C4-2B (cell line): ENCODE data around the gene HDGFL2.

Source experiments
- H3K27ac ChIP-seq: fragments of 450-650 bp; 2 replicates; pipeline ENCODE4 v1.5.1; 2017
- ZFX ChIP-seq: fragments of 450-650 bp; IDR thresholded peaks from 2 replicates; pipeline ENCODE4 v1.6.1; 2017
- TF ChIP-seq, protein P1 (sequence below): fragments of 450-650 bp; conservative IDR thresholded peaks from 2 replicates; pipeline ENCODE4 v1.5.1; 2017; ENCODE audit warnings: mild to moderate bottlenecking

Gene HDGFL2

DNA sequence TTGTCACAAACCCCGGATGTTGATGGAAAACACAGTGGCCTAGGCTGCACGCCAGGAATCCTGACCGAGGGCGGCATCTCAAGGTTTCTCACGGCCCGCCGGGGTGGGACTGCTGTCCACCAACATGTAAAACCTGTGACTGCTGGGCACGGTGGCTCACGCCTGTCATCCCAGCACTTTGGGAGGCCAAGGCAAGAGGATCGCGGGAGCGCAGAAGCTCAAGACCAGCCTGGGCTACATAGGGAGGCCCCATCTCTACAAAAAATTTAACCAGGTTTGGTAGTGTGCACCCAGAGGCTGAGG, 35.0 kb downstream of the HDGFL2 start:
- TF ChIP-seq ZFX, result no peak
- TF ChIP-seq, protein P1, sequence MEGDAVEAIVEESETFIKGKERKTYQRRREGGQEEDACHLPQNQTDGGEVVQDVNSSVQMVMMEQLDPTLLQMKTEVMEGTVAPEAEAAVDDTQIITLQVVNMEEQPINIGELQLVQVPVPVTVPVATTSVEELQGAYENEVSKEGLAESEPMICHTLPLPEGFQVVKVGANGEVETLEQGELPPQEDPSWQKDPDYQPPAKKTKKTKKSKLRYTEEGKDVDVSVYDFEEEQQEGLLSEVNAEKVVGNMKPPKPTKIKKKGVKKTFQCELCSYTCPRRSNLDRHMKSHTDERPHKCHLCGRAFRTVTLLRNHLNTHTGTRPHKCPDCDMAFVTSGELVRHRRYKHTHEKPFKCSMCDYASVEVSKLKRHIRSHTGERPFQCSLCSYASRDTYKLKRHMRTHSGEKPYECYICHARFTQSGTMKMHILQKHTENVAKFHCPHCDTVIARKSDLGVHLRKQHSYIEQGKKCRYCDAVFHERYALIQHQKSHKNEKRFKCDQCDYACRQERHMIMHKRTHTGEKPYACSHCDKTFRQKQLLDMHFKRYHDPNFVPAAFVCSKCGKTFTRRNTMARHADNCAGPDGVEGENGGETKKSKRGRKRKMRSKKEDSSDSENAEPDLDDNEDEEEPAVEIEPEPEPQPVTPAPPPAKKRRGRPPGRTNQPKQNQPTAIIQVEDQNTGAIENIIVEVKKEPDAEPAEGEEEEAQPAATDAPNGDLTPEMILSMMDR, result no peak
- no peak overlapping the region for H3K27ac ChIP-seq

DNA sequence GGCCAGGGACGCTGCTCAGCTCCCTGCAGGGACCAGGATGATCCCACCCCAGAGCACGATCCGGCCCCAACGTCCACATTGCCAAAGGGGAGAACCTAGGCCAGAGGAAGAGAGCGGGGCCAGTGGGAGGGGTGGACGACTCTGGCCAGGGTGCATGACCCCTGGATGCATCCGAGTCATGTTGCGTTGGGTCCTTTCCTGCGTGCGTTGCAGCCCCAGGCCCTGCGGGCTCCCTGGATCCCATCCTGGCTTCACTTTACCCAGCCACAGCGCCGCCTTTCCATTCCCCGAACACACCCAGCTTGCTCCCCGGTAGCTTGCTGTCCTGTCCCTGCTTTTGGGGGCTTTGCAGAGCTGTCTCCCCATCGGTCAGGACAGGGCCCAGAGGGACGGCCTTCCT, 35.7 kb downstream of the HDGFL2 start:
- no peak overlapping the region for H3K27ac ChIP-seq
- no peak for TF ChIP-seq ZFX
- TF ChIP-seq, protein P1, result no peak

DNA sequence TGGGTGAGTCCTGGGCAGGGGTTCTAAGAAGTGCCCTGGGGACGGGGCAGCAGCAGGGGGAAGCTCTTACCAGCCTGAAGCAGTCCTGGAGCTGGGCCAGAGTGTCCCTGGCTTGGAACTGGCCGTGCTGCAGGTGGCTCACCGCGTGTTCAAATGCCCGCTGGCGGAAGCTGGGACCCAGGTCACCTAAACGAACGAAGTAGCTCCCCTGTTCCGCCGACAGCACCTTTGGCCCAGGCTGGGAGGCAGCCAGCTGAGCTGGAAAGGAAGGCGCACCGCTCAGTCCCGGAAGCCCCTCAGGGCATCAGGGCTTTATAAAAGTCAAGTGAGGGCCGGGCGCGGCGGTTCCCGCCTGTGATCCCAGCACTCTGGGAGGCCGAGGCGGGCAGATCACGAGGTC, 36.6 kb downstream of the HDGFL2 start:
- no peak overlapping the region for H3K27ac ChIP-seq
- TF ChIP-seq, protein P1, result no peak
- TF ChIP-seq ZFX, result no peak

DNA sequence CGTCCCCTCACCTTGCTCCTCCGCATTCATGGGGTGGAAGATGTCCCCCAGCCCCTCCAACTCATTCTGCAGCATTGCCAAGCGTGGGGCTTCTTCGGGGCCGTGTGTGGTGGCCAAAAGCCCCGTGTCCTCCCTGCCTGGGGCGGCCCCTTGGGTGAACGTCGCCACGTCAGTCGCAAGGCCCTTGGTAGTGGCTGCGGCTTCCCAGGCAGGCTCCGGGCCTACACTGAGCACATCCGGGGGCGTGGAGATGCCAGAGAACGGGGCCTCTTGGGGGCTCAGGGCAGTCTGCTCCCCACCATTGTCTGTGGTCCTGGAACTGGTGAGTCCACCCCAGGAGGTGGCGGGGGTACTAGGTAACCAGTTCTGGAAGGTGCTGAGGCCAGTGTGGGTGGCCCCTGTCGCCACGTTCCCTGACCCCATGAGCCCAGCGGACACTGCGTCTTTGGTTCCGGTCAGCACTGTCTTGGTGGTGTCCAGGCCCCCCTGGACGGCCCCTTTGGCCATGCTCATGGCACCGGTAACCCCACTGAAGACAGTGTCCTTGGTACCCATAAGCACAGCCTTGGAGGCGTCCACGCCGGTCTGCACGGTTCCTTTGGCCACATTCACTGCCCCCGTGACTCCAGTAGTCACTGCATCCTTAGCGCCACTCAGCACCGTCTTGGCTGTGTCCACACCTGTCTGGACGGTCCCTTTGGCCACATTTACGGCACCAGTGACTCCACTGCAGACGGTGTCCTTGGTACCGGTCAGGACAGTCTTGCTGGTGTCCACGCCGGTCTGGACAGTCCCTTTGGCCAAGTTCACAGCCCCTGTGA, 38.5 kb downstream of the HDGFL2 start:
- H3K27ac ChIP-seq, result no peak overlapping the region
- TF ChIP-seq, protein P1, result no peak
- TF ChIP-seq ZFX, result no peak

DNA sequence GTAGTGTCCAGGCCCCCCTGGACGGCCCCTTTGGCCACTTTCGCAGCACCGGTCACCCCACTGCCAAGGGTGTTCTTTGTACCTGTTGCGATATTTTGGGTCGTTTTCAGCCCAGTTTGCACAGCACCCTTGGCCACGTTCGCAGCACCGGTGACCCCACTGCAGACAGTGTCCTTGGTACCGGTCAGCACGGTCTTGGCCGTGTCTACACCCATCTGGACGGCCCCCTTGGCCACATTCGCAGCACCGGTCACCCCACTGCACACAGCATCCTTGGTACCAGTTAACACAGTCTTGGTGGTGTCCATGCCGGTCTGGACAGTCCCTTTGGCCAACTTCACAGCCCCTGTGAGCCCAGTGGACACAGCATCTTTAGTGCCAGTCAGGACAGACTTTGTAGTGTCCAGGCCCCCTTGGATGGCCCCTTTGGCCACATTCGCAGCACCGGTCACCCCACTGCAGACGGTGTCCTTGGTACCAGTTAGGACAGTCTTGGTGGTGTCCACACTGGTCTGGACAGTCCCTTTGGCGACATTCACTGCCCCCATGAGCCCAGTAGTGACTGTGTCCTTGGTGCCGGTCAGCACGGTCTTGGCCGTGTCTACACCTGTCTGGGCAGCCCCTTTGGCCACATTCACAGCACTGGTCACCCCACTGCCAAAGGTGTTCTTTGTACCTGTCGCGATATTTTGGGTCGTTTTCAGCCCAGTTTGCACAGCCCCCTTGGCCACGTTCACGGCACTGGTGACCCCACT, 39.4 kb downstream of the HDGFL2 start:
- TF ChIP-seq, protein P1, result no peak
- no peak for TF ChIP-seq ZFX
- no peak overlapping the region for H3K27ac ChIP-seq

DNA sequence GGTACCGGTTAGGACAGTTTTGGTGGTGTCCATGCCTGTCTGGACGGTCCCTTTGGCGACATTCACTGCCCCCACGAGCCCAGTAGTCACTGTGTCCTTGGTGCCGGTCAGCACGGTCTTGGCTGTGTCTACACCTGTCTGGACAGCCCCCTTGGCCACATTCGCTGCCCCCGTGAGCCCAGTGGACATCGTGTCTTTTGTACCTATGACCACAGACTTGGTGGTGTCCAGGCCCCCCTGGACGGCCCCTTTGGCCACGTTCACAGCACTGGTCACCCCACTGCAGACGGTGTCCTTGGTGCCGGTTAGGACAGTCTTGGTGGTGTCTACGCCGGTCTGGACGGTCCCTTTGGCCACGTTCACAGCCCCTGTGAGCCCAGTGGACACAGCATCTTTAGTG, 40.0 kb downstream of the HDGFL2 start:
- H3K27ac ChIP-seq, result no peak overlapping the region
- TF ChIP-seq ZFX, result no peak
- TF ChIP-seq, protein P1, result no peak

DNA sequence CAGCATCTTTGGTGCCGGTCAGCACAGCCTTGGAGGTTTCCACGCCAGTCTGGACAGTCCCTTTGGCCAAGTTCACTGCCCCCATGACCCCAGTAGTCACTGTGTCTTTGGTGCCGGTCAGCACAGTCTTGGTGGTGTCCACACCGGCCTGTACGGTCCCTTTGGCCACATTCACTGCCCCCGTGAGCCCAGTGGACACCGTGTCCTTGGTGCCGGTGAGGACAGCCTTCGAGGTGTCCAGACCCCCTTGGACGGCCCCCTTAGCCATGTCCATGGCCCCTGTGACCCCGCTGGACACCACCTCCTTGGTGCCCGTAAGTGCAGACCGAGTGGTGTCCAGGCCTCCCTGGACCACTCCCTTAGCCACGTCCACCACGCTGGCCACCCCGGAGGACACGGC, 41.2 kb downstream of the HDGFL2 start:
- TF ChIP-seq, protein P1, result no peak
- no peak for TF ChIP-seq ZFX
- no peak overlapping the region for H3K27ac ChIP-seq
